NCI-H526 treated with DMSO at 0.1 percent for 48 hours (cell line): ENCODE results near the gene ASB15.
A peak's percentile ranks its signal among the peaks of the same experiment; 100 is the strongest.

Experiments used
- DNase-seq: peaks from one replicate; lab custom pipeline; 2025; lab: John Stamatoyannopoulos, UW

The ASB15 gene

GRCh38 chr7:123635551-123636359, 34.1 kb downstream of the ASB15 start:
- peak; percentile 21 for DNase-seq

DNA sequence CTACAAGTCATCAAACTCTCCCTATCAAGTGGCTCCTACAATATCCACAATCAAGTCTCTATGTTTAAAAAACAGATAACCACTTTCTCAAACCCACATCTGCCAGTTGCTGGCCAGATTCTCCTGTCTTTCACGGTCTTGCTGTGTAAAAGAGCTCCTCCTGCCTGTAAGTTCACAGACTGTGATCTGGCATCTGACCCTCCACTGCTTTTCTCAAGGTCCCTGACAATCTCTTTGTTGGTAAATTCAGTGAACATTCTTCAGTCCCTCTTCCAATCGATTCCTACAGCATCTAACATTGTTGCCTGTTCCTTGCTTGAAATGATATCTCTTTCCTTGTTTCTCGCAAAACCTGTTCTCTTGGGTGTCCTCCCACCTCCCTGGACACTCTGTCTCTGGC, 35.6 kb downstream of the ASB15 start:
- peak; percentile 22 for DNase-seq

GRCh38 chr7:123637878-123638277, 36.3 kb downstream of the ASB15 start:
- DNase-seq = no peak

- DNase-seq = no peak
Measured at GRCh38 chr7:123639631-123640030, 38.0 kb downstream of the ASB15 start.

- DNase-seq = no peak
Measured at GRCh38 chr7:123640583-123640982, 39.0 kb downstream of the ASB15 start.

GRCh38 chr7:123641901-123642300, 40.3 kb downstream of the ASB15 start:
- no peak for DNase-seq

DNA sequence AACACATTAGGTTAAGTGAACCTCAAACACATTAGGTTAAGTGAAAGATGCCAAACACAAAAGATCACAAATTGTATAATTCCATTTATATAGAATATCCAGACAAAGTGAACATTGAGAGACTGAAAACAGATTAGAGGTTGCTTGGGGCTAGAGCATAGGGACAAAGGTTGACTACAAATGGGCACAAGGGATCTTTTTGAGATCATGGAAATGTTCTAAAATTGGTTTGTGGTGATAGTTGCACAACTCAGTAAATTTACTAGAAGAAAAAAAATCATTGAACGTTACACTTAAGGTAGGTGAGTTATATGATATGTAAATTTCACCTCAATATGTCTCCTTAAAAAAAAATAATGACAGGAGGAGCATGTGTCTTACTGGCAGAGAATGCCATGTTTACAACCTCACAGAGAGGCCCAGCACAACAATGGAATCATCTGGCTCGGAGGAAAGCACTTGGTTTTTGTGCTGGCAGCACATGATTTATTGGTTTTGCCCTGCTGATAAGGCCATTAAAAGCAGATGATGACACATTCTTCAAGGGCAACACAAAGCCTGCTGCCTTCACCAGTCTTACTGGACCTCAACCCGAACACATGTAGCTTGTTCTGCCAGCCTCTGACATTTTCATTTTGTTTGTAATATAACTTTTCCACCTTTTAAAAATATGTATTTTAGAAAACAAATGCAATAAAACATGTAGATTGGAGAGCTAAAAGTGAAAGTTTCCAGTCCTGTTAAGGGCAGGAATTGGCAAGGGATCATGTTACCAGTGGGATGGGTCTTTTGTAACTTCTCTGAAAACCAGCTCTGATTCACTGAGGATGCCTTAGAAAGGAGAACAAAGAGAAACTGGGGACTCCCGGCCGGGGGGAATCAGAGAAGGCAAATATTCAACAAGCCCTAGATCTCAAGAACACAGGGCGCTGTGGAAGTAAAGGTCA, 42.1 kb downstream of the ASB15 start:
- DNase-seq = peak; percentile 14

DNA sequence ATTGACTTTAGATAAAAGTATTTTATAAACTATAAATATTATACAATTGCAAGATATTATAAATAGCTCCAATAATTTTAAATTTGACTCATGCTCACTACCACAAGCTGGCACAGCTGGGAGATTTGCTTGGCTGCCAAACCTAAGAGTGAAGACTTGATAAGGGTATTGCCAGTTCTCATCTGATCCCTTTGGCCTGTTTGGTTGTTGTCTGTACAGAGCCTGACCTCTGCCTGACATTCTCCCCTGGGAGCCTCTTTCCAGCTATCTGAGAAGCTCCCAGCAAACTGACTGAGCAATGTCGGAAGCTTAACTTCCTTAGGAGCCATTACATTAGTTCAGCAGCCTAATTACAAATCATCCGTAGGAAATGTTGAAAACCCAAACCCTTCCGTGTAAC, 43.9 kb downstream of the ASB15 start:
- DNase-seq = no peak

DNA sequence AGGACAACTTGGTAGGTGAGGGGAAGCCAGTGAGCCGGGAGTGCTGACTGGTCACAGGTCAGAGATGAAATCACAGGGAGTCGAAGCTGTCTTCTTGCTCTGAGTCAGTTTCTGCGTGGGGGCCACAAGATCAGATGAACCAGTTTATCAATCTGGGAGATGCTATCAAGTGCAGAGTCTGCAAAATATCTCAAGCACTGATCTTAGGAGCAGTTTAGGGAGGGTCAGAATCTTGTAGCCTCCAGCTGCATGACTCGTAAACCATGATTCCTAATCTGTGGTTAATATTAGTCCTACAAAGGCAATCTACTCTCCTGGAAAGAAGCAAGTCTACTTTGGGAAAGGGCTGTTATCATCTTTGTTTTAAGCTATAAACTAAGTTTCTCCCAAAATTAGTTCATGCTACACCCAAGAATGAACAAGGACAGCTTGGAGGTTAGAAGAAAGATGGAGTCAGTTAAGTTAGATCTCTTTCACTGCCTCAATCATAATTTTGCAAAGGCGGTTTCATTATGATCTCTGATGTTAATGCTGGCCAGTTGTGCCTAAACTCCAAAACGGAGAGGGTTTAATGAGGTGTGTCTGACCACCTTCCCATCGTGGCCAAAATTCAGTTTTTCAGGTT, 45.6 kb downstream of the ASB15 start:
- no peak for DNase-seq

- DNase-seq = no peak
Measured at GRCh38 chr7:123649964-123650363, 48.3 kb downstream of the ASB15 start.

DNA sequence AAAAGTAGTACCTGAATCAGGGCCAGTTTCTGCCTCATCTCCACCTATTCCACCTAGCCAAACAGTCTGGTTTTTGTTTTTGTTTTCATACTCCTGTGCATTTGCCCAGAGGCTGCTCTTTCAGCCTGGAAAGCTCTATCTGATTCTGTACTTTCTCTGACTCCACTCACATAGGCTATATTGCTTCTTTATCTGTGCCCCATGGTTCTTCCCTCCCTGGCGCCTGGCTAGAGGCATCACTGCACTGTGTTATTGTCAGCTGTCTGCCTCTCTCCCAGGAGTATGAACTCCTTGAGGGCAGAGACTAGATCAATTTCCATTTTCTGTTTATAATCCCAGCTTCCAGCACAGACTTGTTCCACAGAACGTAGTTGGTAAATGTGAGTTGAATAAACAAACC, 49.0 kb downstream of the ASB15 start:
- no peak for DNase-seq

DNA sequence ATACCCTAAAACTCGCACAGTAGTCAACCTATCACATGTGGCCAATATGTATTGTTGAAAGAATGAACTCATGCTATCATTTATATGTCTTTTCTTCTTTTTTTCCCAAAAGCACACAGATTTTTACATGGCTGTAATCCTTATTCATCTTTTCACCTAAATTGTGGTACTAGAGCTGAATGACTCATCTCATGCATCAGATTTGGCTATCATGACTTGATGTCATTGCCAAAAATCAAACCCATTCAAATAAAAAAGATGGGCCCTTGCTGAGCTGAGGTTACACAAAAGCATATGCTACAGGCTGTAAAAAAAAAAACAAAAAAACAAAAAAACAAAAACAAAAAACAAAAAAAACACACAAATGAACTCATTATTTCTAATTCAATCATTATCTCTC, 50.8 kb downstream of the ASB15 start:
- no peak for DNase-seq

DNA sequence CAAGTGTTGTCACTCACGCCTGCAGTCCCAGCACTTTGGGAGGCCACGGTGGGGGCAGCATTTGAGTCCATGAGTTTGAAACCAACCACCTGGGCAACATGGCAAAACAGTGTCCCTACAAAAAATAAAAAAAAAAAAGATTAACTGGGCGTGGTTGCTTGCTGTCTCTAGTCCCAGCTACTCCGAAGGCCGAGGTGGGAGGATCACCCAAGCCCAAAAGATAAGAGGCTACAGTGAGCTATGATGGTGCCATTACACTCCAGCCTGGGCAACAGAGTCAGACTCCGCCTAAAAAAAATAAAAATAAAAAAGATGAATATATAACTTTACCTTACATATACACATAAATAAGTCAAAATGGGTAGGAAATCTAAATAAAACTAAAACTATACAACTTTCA, 51.5 kb downstream of the ASB15 start:
- no peak for DNase-seq

DNA sequence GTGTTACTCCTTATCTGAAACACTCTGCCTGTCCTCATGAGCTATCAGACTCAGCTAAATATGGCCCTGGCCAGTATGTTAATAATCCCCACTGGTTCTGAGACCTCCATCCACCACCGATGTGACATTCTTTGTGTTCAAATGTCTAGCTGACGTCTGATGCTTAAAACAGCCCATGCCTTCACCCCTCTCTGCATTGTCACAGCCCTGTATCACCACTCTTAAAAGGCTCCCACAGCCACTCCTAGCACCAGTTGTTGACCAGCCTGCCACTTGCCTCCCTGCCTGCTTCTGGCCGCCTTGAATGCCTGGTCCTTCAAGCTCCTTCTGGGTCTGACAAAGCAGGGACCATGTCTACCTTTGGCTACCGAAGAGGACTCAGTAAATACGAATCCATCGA, 54.0 kb downstream of the ASB15 start, which contains the start of gene LMOD2:
LMOD2 (plus strand) TSS at position 253 of the 400 bp plus-strand sequence; CDS start at position 351, 98 bp downstream.
- DNase-seq = no peak

- no peak for DNase-seq
Measured at GRCh38 chr7:123656544-123657303, 55.1 kb downstream of the ASB15 start.

- DNase-seq = no peak
Measured at GRCh38 chr7:123657304-123657685, 55.7 kb downstream of the ASB15 start.

- no peak for DNase-seq
Measured at GRCh38 chr7:123658023-123658422, 56.4 kb downstream of the ASB15 start.

DNA sequence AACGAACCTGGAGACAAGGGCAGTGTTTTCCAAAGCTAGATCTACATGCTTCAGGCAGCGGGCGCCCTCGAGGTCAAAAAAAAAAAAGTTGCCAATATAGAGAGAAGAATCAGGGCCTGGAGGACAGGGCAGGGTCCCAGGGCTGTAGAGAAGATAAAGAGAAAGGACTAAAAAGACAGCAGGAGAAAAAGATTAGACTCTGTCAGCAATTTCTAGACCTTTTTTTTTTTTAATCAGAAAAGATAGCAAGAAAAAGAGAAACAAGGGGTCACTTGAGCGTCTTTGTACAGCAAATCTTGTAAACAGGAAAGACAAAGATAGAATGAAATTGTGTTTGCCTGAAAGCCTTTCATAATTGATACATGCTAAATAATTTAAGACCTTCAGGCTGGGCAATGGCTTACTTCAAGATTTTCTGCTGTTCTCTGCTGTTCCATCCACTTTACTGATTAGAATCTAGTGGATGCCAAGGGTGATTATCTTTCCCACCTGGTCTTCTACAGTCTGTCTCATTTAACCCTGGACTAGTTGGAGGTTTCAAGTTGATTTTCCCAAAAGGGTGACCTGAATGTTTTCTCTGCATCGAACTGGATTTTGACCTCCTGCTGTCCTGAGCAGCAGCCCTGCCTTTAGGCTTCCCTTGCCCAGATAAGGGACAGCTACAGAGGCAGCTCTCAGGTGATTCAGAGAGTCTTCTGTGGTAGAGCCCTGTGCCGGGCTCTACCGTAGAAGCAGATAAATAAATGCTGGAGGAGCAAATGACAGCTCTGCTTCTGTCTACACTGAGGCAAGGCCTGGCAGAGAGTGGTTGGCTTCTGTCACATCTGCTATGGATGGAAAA, 59.1 kb downstream of the ASB15 start:
- DNase-seq = no peak

DNA sequence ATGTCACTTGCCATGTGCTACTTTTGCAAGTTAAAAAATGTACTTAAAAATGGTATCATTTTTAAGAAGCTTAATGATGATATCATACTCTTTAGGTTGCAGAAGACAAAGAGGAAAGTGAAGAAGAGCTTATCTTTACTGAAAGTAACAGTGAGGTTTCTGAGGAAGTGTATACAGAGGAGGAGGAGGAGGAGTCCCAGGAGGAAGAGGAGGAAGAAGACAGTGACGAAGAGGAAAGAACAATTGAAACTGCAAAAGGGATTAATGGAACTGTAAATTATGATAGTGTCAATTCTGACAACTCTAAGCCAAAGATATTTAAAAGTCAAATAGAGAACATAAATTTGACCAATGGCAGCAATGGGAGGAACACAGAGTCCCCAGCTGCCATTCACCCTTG, 60.1 kb downstream of the ASB15 start:
- DNase-seq = no peak

DNA sequence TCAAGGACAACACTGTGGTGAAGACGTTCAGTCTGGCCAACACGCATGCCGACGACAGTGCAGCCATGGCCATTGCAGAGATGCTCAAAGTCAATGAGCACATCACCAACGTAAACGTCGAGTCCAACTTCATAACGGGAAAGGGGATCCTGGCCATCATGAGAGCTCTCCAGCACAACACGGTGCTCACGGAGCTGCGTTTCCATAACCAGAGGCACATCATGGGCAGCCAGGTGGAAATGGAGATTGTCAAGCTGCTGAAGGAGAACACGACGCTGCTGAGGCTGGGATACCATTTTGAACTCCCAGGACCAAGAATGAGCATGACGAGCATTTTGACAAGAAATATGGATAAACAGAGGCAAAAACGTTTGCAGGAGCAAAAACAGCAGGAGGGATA, 60.7 kb downstream of the ASB15 start:
- no peak for DNase-seq

GRCh38 chr7:123662755-123663154, 61.1 kb downstream of the ASB15 start:
- no peak for DNase-seq
